CD4-positive, alpha-beta T cell treated with Interleukin-15 for 4 hours (primary cell): ENCODE measurements around the gene FBLN1.

Experiments used
- DNase-seq: peaks from one replicate; pipeline ENCODE4 v3.0.0-alpha.2; 2020; ENCODE audit warnings: low spot score

FBLN1 gene

GRCh38 chr22:45571089-45571488 is 68.4 kb downstream of the FBLN1 start:
- no peak for DNase-seq

- no peak for DNase-seq
These were observed 69.8 kb downstream of the FBLN1 start for GRCh38 chr22:45572444-45572843.

- DNase-seq, result no peak
These were observed 71.5 kb downstream of the FBLN1 start for GRCh38 chr22:45574069-45574703.

DNA sequence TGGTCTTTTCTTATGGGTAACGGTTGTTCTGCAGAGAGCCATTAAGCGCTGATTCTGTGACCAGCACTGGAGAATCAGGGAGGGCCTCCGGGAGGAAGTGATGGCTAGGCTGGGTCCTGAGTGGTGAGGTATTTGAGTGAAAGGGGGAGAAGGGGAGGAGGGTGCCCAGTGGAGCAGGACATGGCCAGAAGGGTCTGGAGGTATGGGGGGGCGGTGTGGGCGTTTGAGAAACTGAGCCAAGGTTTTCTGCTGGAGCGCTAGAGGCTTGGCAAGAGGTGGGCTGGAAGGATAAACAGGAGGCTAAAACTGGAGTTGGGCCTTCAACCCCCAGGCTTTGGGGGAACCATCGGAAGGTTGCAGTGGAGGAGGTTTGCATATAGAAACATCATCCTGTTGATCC is 72.5 kb downstream of the FBLN1 start:
- no peak for DNase-seq

GRCh38 chr22:45575607-45576272 is 73.1 kb downstream of the FBLN1 start:
- DNase-seq, result no peak

DNA sequence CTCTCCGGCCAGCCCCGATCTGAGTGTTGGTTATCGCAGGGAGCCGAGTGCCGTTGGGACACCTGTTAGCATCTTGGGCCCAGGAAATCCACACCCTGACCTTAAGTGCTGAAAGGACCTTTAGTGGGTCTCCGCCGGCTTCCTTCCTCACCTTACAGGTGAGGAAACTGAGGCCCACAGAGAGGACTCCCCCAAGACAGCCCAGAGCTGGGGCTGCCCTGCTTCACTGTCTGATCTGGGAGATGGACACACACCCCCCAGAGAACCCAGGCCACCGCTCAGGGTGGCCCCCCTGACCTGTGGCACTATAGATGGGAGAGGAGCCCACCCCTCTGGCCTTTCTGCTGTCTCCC is 73.6 kb downstream of the FBLN1 start:
- no peak for DNase-seq

- no peak for DNase-seq
These were observed 74.2 kb downstream of the FBLN1 start for GRCh38 chr22:45576730-45577464.

DNA sequence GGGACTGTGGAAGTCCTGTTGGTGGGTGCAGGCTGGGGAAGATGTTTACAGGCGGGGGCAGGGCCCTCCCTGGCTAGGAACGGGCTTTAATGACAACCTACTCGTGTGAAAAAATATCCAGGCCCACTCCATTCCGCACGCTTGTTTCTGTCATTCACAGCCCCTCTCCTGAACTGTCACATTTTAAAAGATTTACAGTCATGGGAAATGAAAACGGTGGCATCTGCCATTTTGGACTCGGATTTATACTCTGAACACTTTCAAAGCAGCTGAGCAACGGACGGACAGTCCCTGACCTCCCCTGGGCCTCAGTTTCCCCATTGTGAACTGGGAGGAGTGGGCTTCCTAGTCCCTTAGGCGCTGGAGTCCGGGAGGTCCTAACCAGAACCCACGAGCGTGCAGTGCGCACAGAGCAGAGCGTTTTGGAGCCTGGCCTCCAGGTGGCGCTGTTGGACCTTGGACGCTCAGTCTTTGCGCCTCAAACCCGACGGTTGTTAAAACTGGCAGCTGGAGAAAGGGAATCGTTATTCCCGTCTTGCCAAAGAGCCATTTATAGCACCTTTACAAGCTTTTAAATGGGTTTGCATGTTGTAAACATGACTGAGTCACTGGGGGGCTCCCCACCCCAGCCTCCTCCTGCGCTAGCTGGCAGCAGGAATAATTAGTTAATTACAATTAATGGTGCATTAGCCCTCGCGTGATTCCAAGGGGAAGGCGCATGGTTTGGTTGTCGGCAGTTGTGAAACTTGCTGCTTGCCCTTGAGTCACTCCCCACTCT is 75.3 kb downstream of the FBLN1 start:
- peak; percentile 69 for DNase-seq

- no peak for DNase-seq
These were observed 76.0 kb downstream of the FBLN1 start for GRCh38 chr22:45578524-45579147.

DNA sequence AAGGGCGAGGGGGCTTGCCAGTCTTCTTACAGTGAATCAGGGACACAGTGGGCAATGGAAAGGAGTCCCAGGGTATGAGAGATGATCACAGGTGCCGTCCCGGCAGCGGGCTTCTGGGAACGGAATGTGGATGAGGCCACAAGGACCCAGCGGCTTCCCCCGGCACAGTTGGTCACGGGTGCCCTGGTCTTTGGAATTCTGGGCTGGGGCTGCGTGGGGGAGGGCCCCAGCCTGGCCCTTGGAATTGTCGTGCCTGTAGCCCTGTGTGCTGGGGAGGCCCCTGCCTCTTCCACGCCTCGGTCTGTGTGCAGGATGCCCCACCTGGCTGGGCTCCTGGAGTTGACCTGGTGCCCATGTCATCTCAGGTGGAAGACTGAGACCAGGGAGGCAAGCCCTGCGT is 76.6 kb downstream of the FBLN1 start:
- no peak for DNase-seq

- no peak for DNase-seq
These were observed 77.4 kb downstream of the FBLN1 start for GRCh38 chr22:45579806-45580725.

GRCh38 chr22:45580726-45581381 is 78.2 kb downstream of the FBLN1 start:
- no peak for DNase-seq

DNA sequence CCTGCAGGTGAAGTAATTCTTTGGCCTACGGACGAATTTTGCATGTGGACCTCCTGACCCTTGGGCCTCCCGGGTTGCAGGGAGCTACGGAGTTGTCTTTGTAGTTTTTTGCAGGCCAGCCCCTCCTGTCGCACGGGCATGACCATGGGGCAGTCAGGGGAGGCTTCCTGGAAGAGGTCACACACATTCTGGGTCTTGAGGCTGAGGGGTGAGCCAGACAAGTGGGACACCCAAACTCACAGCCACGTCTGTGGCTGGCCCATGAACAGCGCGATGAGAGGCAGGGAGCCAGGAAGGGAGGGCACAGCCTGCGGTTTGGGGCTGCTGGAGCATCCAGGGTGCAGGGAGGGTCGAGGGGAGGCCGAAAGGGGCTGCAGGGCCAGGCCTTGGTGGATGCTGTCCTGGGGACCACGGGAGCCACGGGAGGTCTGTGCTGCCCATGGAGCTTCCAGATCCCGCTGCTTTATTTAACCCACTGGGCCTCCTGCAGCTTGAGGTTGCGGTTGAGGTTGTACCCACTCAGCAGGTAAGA is 78.9 kb downstream of the FBLN1 start:
- DNase-seq, result no peak

DNA sequence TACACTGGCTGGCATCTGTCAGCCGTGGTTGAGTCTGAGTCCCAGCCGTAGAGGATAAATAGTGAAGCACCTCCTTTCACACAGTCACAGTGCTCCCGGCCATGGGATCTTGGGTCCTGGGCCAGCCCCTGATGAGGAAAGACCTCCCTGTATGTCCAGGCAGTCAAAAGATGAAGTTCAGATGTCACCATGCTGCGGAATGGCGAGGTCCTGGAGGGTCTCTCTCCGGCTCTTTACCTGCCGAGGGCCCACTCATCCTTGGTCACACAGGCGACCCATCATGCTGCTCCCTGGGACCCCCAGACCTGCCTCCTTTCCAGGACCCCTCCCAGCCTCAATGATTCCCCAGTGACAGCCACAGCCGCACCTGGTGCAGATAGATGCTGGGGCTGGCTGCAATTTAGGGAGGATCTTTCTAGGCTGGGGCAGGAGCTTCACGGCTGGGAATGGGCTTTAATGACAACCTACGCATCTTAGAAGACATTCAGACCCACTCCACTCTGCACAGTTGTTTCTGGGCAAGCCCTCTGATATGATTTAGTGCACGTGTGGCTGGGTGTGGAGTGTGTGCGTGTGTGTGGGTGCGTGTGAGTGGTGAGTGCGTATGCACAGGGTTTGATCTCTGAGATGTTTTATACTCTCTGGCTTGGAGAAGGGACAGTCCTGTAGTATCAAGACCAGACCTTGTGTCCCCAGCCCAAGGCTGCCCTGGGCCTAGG is 79.7 kb downstream of the FBLN1 start:
- DNase-seq, result no peak

- DNase-seq, result no peak
These were observed 80.3 kb downstream of the FBLN1 start for GRCh38 chr22:45582955-45583320.

DNA sequence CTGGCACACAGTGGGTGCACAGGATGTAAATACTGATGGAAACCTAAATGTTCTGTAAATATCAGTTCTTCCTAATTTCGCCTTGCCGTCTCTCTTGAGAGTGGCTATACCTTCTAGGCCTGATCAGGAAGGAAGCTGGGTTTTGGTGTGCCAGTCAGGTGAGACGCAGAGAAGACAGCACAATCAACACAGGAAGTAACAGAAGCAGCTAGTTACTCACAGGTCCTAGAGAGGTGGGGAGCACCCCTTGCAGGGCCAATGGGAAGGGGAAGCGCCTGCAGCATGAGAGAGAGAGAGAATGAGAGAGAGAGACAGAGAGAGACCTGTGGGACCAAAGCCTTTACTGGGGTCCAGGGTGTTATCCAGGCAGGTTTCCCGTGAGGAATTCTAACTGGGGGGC is 80.8 kb downstream of the FBLN1 start:
- DNase-seq, result peak; percentile 17

- DNase-seq, result no peak
These were observed 81.5 kb downstream of the FBLN1 start for GRCh38 chr22:45584121-45584570.

DNA sequence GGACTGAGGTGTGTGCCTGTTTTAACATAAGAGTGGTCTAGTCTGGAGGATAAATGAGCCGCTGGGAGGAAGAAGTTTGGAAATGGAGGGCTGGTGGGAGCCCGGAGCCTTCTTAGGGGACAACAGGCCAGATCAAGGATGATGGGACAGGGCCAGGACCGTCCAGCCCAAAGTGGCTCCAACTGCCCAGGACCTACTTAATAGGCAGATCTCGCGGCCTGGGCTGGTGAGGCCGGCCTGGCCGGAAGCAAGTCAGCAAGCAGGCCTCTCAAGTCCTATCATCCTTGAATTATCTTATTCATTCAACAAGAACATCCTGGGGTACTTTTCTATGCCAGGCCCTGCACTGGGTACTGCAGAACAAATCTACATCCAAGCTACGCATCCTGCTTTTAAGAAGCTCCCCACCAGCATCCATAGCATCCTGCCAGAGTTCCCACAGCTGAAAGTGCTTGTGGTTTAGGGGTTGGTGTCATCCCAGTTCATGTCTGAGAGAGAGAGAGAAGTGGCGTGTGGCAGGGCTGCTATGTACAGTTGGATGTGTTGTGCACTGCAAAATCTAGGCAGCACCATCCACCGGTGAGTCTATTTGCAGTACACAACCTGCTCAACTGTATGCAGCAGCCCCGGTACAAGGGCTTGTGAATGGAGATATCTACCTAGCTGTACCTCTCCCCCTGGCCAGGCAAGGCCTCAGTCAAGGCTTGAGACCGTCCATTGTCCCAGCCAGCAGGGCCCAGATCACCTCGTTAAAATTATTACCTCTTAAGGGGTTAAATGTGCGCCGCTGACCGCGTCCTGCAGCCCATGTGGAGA is 82.1 kb downstream of the FBLN1 start:
- no peak for DNase-seq

DNA sequence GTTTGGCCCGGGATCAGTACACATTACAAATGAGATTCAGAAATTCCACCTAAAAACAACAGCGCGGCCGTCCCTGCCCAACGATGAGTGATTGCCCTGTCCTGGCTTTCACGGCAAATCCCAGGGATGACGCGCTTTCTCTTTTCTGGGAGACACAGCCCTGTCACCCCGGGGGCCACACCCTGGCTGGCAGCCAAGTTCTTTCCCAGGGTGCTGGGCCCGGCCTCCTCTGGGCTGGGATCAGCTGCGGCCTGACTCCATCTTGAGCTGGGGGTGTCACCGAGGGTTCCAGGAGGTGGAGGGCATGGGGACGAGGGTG is 82.7 kb downstream of the FBLN1 start:
- no peak for DNase-seq
